Ectodermal cell (in vitro differentiated cells): ENCODE measurements around the gene PDZK1IP1.

Experiments used
- H3K27ac ChIP-seq: 2 replicates; pipeline ENCODE4 v1.7.0; 2013; ENCODE audit warnings: mild to moderate bottlenecking, low read depth, low read length; ENCODE audit not compliant: insufficient read depth, poor library complexity, severe bottlenecking
- H3K27me3 ChIP-seq: 2 replicates; pipeline ENCODE4 v1.7.0; 2013; ENCODE audit warnings: mild to moderate bottlenecking, low read length; ENCODE audit not compliant: insufficient read depth, control insufficient read depth, poor library complexity, severe bottlenecking
- H3K36me3 ChIP-seq: one replicate; pipeline ENCODE4 v1.7.0; 2013; ENCODE audit warnings: low read length; ENCODE audit not compliant: control insufficient read depth, insufficient read depth
- H3K4me1 ChIP-seq: one replicate; pipeline ENCODE4 v1.7.0; 2013; ENCODE audit warnings: low read length; ENCODE audit not compliant: control insufficient read depth, insufficient read depth
- H3K4me3 ChIP-seq: 2 replicates; pipeline ENCODE4 v1.7.0; 2013; ENCODE audit warnings: low read depth, low read length, control low read depth; ENCODE audit not compliant: insufficient read depth
- H3K9me3 ChIP-seq: 2 replicates; pipeline ENCODE4 v1.7.0; 2013; ENCODE audit warnings: mild to moderate bottlenecking, low read length, moderate library complexity; ENCODE audit not compliant: control insufficient read depth
- WGBS, 2 experiments: methylation state at CpG; one replicate each; pipeline ENCODE4 v1.1.7; 2013; ENCODE audit warnings: missing lambda C conversion rate in 2 of 2; 5-methylcytosine and 5-hydroxymethylcytosine counted together

PDZK1IP1 gene

DNA sequence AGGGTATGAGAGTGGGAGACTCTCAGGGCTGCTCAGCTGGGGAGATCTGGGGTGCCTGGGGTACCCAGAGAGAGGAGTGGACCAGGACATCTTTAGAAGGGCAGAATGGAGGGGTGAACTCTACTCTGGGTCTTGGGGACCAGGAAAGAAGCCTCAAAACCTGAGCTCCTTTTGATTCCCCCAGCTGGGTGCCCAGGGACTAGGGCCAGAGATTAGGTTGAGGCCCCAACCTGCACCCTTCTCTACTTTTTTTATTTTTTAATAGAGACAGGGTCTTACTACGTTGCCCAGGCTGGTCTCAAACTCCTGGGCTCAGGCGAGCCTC, 1.9 kb downstream of the PDZK1IP1 start:
- no peaks in the 10 kb centered on the region for H3K27me3 ChIP-seq
- 87 to 90% methylated on average over 2 of the region's 2 CpGs for WGBS, 2 experiments
- H3K4me1 ChIP-seq = peaks cover 11% of the 10 kb centered on the region
- H3K36me3 ChIP-seq = no peaks in the 10 kb centered on the region
- no peak overlapping the region for H3K4me3 ChIP-seq
- no peak overlapping the region for H3K27ac ChIP-seq
- H3K9me3 ChIP-seq = no peaks in the 10 kb centered on the region

DNA sequence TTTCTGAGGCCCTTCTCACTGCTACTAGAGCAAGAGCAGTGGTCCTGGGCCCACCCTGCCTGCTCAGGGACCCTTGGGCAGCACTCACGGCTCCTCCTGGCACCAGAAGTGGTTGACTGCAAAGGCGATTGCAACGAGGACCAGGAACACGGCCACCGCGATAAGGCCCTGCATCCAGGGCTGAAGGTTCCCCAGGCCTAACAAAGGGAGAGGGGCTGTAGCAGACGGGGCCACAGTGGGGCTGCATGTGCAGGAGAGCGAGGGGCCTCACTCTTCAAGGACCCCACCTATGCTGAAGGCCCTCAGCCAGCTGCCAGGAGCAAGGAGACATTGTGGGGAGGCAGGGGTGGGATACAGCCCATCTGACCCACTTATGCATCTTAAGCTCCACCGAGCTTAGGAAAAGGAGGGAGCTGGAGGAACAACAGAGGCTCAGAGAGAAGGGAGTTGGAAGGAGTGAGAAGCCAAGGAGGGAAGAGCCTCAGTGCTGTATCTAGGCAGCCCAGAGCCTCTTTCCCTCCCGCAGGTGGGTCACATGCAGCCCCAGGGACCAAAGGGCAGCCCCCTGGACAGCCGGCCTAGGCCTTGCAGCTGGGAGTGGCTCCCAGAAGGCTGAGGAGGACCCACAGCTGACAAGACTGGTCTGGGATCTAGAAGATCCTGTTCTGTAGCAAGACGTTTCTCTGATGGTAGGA, 2.5 kb downstream of the PDZK1IP1 start:
- no peak overlapping the region for H3K27ac ChIP-seq
- H3K4me3 ChIP-seq = no peak overlapping the region
- no peaks in the 10 kb centered on the region for H3K9me3 ChIP-seq
- H3K36me3 ChIP-seq = no peaks in the 10 kb centered on the region
- H3K4me1 ChIP-seq = peaks cover 7% of the 10 kb centered on the region
- WGBS, 2 experiments = 89 to 91% methylated on average over 12 of the region's 12 CpGs
- no peaks in the 10 kb centered on the region for H3K27me3 ChIP-seq

DNA sequence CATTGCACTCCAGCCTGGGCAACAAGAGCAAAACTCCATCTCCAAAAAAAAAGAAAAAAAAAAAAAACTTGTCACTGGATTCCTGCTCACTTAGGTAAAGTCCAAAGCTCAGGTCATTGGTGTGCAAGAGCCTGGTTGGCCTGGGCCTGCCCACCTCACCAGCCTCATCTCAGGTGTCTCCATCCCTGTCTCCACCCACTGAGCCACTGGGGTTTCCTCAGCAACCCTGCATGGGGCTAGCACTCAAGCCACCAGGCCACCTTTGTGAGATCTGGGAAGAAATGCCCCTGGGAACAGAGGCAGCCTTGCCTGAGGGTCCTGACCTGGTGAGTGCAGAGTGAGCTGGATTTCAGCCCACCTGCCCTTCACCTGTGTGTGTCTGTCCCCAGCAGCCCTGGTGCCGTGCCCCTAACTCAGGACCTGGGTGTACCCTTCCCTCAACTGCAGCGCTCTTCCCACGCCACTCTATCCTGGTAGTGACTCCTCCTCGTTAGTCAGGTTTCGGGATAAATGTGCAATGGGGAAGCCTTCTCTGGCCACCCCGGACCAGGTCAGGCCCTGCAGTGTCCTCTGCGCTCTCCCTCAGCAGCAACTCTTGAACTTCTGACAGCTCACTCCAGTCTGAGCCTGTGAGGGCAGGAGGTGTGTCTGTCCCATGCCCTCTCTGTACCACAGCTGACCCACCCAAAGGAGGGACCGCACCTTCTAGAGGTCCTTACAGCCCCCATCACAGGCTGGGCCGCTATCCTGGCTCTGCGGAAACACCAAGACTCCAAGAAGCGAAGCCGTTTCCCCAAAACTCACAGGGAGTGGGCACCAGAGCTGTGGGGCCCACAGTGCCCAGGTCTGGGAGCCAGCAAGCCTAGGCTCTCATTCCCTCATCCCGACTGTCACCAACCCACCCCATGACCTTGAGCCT, 3.3 kb downstream of the PDZK1IP1 start:
- H3K27ac ChIP-seq = no peak overlapping the region
- WGBS, 2 experiments = 93 to 94% methylated on average over 13 of the region's 13 CpGs
- H3K27me3 ChIP-seq = no peaks in the 10 kb centered on the region
- H3K4me1 ChIP-seq = peaks cover 5% of the 10 kb centered on the region
- no peaks in the 10 kb centered on the region for H3K36me3 ChIP-seq
- no peaks in the 10 kb centered on the region for H3K9me3 ChIP-seq
- no peak overlapping the region for H3K4me3 ChIP-seq

DNA sequence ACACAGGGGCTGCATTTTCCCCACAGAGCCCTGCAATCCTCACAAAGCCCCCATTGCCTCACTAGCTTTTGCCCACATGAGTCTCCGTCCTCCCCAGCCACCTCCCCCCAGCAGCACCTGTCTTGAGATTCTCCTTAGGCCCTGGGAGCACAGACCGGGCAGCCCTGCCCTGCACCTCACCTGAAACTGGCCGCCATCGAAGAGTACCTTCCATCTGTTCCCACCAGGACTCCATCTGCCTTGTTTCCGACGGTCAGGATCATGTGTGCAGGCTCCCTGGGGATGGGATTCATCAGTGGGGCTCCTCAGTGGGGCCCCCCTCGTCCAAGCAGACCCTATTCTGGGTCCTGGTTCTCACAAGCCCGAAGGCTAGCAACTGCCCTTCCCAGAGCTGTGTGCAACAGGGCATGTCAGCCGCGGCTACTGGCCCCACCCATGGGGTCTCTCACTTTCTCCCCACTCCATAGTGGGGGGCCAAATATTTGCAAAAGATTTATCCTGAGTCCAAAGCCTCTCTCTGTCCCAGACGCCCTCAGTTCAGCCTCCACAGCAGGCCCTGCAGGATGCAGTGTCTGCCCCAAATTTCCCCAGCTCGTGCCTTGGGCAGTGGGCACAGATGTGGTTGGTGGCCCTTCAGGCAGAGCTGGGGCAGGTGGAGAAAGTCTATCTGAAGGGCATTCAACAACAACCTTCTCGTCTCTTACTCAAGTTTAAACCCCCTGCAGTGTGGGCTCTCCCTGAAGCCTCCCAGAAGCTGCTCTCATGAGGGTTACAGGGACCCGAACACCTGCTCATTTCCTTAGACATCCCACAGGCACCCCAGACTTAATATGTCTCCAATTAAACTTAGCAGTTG, 4.8 kb downstream of the PDZK1IP1 start:
- WGBS, 2 experiments = 88 to 89% methylated on average over 14 of the region's 14 CpGs
- H3K36me3 ChIP-seq = no peaks in the 10 kb centered on the region
- peaks cover 9% of the 10 kb centered on the region for H3K27me3 ChIP-seq
- no peak overlapping the region for H3K4me3 ChIP-seq
- no peaks in the 10 kb centered on the region for H3K4me1 ChIP-seq
- H3K9me3 ChIP-seq = no peaks in the 10 kb centered on the region
- H3K27ac ChIP-seq = no peak overlapping the region

GRCh38 chr1:47184090-47184821, 5.6 kb downstream of the PDZK1IP1 start:
- no peaks in the 10 kb centered on the region for H3K36me3 ChIP-seq
- H3K27ac ChIP-seq = no peak overlapping the region
- no peaks in the 10 kb centered on the region for H3K4me1 ChIP-seq
- WGBS, 2 experiments = 86 to 91% methylated on average over 5 of the region's 5 CpGs
- H3K4me3 ChIP-seq = no peak overlapping the region
- no peaks in the 10 kb centered on the region for H3K9me3 ChIP-seq
- peaks cover 17% of the 10 kb centered on the region for H3K27me3 ChIP-seq

DNA sequence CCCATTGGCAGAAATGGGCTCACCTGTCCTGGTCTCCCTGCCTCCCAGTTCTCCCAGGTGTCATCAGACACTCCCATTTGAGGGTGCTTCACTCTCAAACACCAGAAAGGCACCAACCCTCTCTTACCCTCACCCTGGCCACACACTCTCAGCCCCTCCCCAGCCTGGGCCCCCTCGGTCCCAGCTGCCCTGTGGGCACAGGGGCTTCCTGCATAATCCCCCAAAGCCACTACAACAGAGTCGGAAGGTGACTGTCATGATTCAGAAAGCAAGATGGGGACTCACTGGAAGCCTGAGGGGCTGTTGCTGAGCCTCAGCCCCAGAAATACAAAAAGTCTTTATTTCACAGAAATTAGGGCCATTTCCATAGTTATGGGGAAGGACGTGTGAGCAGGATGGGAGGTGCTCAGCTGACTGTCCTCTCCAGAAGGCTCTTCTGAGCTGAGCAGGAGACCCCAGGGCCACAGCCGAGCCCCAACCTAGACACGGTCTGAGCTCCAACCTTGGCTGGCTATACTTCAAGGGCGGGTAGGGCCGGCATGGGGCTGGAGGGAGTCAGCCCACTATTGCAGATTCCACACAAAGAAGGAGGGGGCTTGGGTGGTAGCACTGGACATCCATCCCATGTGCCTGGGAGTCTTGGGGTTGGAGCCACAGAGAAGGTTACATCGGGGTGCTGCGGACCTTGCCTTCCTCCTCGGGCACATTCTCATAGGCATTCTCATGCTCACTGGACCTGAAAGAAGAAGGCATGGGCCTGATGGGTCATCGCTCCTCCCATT, 6.3 kb downstream of the PDZK1IP1 start:
- no peaks in the 10 kb centered on the region for H3K4me1 ChIP-seq
- 84 to 87% methylated on average over 11 of the region's 11 CpGs for WGBS, 2 experiments
- peaks cover 17% of the 10 kb centered on the region for H3K27me3 ChIP-seq
- no peak overlapping the region for H3K27ac ChIP-seq
- no peaks in the 10 kb centered on the region for H3K9me3 ChIP-seq
- no peaks in the 10 kb centered on the region for H3K36me3 ChIP-seq
- no peak overlapping the region for H3K4me3 ChIP-seq

DNA sequence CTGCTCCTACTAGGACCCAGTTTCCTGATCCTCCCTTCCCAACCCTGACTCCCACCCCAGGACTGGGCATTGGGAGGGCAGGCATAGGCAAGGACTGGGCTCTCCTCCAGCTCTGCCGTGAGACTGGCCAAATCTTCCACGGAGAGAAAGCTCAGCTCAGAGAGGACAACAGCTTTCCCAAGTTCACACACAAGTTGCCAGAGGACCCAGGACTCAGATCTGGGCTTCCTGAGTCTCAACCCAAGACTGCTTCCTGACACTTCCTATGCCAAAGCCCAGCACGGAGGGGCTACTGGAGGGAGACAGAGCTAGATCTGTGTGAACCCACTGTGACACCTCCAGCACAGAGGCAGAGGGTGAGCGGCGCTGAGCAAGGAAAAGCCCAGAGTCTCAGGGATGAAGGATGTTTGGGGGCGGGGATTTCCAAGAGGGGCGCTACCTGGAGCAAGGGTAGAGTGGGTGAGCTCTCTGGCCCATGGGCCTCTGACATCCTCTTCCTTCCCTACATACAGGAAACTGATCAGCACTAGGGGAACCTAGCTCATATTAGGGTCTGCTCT, 7.1 kb downstream of the PDZK1IP1 start:
- 80 to 86% methylated on average over 6 to 7 of the region's 7 CpGs for WGBS, 2 experiments

DNA sequence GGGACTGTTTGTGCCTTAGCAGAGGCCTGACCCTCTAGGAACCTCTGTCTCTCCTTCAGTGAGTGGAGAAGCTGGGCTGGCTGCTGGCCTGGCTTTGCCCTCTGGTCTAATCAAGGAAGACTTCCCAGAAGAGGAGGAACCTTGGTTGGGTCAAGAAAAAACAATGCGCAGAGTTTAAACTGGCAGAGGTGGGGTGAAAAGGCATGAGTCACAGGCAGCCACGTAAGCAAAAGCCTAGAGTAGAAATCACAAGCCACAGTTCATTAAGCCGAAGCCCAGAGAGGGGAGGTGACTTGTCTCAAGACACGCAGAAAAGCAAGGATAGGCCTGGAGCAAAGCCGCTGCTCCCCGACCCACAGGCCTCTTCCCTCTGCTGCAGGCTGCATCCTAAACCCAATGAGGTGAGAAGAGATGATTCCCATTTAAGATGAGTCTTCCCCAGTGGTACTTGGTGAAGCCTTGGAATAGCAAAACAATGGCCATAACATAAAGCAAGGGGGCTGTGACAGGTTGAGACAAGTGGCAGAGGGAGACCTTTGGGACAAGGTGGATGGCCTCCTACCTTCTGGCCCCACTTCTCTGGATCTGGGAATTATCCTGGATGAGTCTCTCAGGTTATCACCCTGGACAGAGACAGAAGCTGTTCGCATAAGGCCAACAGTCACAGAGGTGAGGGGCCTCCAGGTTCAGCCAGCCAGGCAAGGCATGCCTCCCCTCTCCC, 7.7 kb downstream of the PDZK1IP1 start:
- WGBS, 2 experiments = 73 to 74% methylated on average over 7 of the region's 7 CpGs
- Histone ChIP-seq H3K27me3 (peaks cover 17% of the 10 kb centered on the region), H3K27ac (no peak overlapping the region), H3K36me3 (no peaks in the 10 kb centered on the region), H3K4me3 (no peak overlapping the region), H3K9me3 (no peaks in the 10 kb centered on the region), H3K4me1 (no peaks in the 10 kb centered on the region)

More for the DNA sequence above, 7.1 kb downstream of the PDZK1IP1 start:
- Histone ChIP-seq H3K36me3 (no peaks in the 10 kb centered on the region), H3K9me3 (no peaks in the 10 kb centered on the region), H3K27me3 (peaks cover 17% of the 10 kb centered on the region), H3K4me3 (no peak overlapping the region), H3K27ac (no peak overlapping the region), H3K4me1 (no peaks in the 10 kb centered on the region)
